Vagina (tissue), 2 donors: ENCODE data around the gene MPPED1. TPM values are rescaled to one million over a fixed set of nuclear protein-coding genes. Genes with fewer than 3 reads are reported as not detected.

Experiments used
- DNase-seq, 2 donors: peaks; one replicate each; pipeline ENCODE4 v3.0.0-alpha.2; 2017; ENCODE audit errors: extremely low spot score in 2 of 2
- H3K27ac ChIP-seq: fragments of 200-600 bp; sonication (generic); one replicate; pipeline ENCODE4 v1.5.1; 2019
- H3K27me3 ChIP-seq: fragments of 200-600 bp; sonication (generic); one replicate; pipeline ENCODE4 v1.5.1; 2019
- H3K36me3 ChIP-seq, 2 donors: fragments of 200-600 bp; sonication (generic); one replicate each; pipeline ENCODE4 v1.5.1; 2017 to 2019
- H3K4me1 ChIP-seq: fragments of 200-600 bp; sonication (generic); one replicate; pipeline ENCODE4 v1.5.1; 2019
- H3K4me3 ChIP-seq, 2 donors: fragments of 200-600 bp; sonication (generic); 1 replicate in 1 of 2; 2 replicates in 1 of 2; pipeline ENCODE4 v1.5.1; 2016 to 2019
- H3K9me3 ChIP-seq: fragments of 200-600 bp; sonication (generic); one replicate; pipeline ENCODE4 v1.5.1; 2019
- POLR2A ChIP-seq, 2 donors: fragments of 450-650 bp; IDR thresholded peaks; one replicate each; pipeline ENCODE4 v1.6.1; 2017; ENCODE audit warnings: antibody characterized with exemption in 2 of 2, mild to moderate bottlenecking in 2 of 2, moderate library complexity in 2 of 2
- POLR2AphosphoS5 ChIP-seq, 2 donors: sonication (generic); formaldehyde crosslinking; IDR thresholded peaks; one replicate each; pipeline ENCODE4 v1.9.0; 2017; ENCODE audit warnings: antibody characterized with exemption in 2 of 2, mild to moderate bottlenecking in 2 of 2, low read depth in 1 of 2; ENCODE audit not compliant: insufficient read depth in 1 of 2
- intact Hi-C: fragments of 100-400 bp; cut with DNase I; formaldehyde crosslinking; loops from one replicate; pipeline ENCODE4 v1.15.1; 2023
- total RNA-seq: library from RNA; depleted of rRNA; stranded (reverse); fragments of >200 nt; gene quantifications from one replicate; pipeline ENCODE4 v1.2.3, GENCODE V29; 2016
- TF ChIP-seq, protein P1 (sequence below), 3 experiments: fragments of 450-650 bp in 2 of 3; fragments of 200-600 bp in 1 of 3; sonication (generic) in 1 of 3; IDR thresholded peaks; one replicate each; pipeline ENCODE4 v1.5.1; 2017 to 2019; ENCODE audit warnings: antibody characterized with exemption in 3 of 3, mild to moderate bottlenecking in 2 of 3, moderate library complexity in 2 of 3

The MPPED1 gene
- total RNA-seq, 1 donor from 2014 or later, result 0.49 TPM

DNA sequence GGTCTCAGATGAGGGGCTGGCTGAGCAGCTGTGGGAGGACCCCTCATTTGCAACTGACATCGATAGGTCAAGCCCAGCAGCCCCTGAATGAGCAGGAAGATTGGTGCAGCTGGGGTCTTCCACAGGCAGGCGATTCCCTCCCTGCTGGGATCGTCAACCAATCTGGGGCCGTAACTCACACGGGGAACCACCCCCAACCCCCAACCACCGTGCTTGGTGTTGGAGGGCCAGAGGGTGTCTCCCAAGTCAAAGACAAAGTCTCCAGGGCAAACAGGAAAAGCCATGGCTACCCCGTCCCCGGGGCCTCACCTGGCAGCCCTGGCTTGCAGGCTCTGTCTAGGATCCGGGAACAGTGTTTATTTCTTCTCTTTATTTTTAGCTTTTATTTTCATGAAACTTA lies 41.8 kb upstream of the MPPED1 start:
- intact Hi-C loops, result no loop called here
- H3K27ac ChIP-seq, result no peak overlapping the region
- H3K4me3 ChIP-seq, result no peak overlapping the region
- peaks cover 3% of the 10 kb centered on the region for H3K9me3 ChIP-seq
- TF ChIP-seq POLR2A (IDR thresholded peaks at IDR 0.05) (no peak), POLR2AphosphoS5 (IDR thresholded peaks at IDR 0.05; ENCODE audit: insufficient read depth in 1 of 2, low read depth in 1 of 2) (no peak)
- TF ChIP-seq, protein P1, sequence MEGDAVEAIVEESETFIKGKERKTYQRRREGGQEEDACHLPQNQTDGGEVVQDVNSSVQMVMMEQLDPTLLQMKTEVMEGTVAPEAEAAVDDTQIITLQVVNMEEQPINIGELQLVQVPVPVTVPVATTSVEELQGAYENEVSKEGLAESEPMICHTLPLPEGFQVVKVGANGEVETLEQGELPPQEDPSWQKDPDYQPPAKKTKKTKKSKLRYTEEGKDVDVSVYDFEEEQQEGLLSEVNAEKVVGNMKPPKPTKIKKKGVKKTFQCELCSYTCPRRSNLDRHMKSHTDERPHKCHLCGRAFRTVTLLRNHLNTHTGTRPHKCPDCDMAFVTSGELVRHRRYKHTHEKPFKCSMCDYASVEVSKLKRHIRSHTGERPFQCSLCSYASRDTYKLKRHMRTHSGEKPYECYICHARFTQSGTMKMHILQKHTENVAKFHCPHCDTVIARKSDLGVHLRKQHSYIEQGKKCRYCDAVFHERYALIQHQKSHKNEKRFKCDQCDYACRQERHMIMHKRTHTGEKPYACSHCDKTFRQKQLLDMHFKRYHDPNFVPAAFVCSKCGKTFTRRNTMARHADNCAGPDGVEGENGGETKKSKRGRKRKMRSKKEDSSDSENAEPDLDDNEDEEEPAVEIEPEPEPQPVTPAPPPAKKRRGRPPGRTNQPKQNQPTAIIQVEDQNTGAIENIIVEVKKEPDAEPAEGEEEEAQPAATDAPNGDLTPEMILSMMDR (IDR thresholded peaks at IDR 0.05), result no peak
- no peaks in the 10 kb centered on the region for H3K4me1 ChIP-seq
- DNase-seq, result no peak
- H3K27me3 ChIP-seq, result no peaks in the 10 kb centered on the region
- H3K36me3 ChIP-seq, result no peaks in the 10 kb centered on the region

- Histone ChIP-seq H3K27ac (no peak overlapping the region), H3K4me1 (no peaks in the 10 kb centered on the region), H3K36me3 (no peaks in the 10 kb centered on the region), H3K27me3 (no peaks in the 10 kb centered on the region), H3K9me3 (peaks cover 3% of the 10 kb centered on the region), H3K4me3 (no peak overlapping the region)
- TF ChIP-seq POLR2AphosphoS5 (IDR thresholded peaks at IDR 0.05; ENCODE audit: insufficient read depth in 1 of 2, low read depth in 1 of 2) (no peak), POLR2A (IDR thresholded peaks at IDR 0.05) (no peak)
- TF ChIP-seq, protein P1 (IDR thresholded peaks at IDR 0.05), result no peak
- intact Hi-C loops, result no loop called here
- DNase-seq, result no peak
These were observed 35.8 kb upstream of the MPPED1 start for GRCh38 chr22:43375951-43376455.

- H3K9me3 ChIP-seq, result peaks cover 3% of the 10 kb centered on the region
- no peaks in the 10 kb centered on the region for H3K36me3 ChIP-seq
- DNase-seq, result no peak
- H3K27me3 ChIP-seq, result no peaks in the 10 kb centered on the region
- no peak overlapping the region for H3K4me3 ChIP-seq
- no peaks in the 10 kb centered on the region for H3K4me1 ChIP-seq
- intact Hi-C loops, result no loop called here
- H3K27ac ChIP-seq, result no peak overlapping the region
- no peak for TF ChIP-seq POLR2A (IDR thresholded peaks at IDR 0.05)
- TF ChIP-seq, protein P1 (IDR thresholded peaks at IDR 0.05), result no peak
- TF ChIP-seq POLR2AphosphoS5 (IDR thresholded peaks at IDR 0.05; ENCODE audit: insufficient read depth in 1 of 2, low read depth in 1 of 2), result no peak
These were observed 34.9 kb upstream of the MPPED1 start for GRCh38 chr22:43376765-43377547.

DNA sequence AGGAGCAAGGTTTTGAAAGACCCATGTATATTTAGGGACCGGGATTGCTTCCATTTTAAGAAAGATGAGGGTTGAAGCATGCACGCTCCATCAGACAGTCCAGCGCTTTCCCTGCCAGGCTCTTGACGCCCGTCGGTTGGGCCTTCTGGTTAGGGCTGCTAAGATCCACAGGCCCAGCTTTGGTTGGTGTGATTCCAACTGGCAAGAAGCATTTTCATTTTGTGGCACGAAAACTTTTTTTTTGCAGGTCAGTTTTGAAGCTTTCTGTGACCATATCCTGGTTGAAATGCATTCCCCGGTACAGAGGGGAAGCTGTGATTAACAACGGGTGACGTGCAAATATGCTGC lies 34.3 kb upstream of the MPPED1 start:
- no peak for DNase-seq
- Histone ChIP-seq H3K27me3 (no peaks in the 10 kb centered on the region), H3K4me3 (no peak overlapping the region), H3K36me3 (no peaks in the 10 kb centered on the region), H3K9me3 (peaks cover 3% of the 10 kb centered on the region), H3K4me1 (no peaks in the 10 kb centered on the region), H3K27ac (no peak overlapping the region)
- intact Hi-C loops, result no loop called here
- TF ChIP-seq POLR2AphosphoS5 (IDR thresholded peaks at IDR 0.05; ENCODE audit: insufficient read depth in 1 of 2, low read depth in 1 of 2) (no peak), POLR2A (IDR thresholded peaks at IDR 0.05) (no peak)
- TF ChIP-seq, protein P1 (IDR thresholded peaks at IDR 0.05), result no peak
